Measurements from ENCODE around the gene NKAIN1. TPM values are rescaled to one million over a fixed set of nuclear protein-coding genes. Genes with fewer than 3 reads are reported as not detected.
A peak's percentile ranks its signal among the peaks of the same experiment; 100 is the strongest.

The NKAIN1 gene
- total RNA-seq, 1 experiment from 2014 or later: 36.8 TPM

DNA sequence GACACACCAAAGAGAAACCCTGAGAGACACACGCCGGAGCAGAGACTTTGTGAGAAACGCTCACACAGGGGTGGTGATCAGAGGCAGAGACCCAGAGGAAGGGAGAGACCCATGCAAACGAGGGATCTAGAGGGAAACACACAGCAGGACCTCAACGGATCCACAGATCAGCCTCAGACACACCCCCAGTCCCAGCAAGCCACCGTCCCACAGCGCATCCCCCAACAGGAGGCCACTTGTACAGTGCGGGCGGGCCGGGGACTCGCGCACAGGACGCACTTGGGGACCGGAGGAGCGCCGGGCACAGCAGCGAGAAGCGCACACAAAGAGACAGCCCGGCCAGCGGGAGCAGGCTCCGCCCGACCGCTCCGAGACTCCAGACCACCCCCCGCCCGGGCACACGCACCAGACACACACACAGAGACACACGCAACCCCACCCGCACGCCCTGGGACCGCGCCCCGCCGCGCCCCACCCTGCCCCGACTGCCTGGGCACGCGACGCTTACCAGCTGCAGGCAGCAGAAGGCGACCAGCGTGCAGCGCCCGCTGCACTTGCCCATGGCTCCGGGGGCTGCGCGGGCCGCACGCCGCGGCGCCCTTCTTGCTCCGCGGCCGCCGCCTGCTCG, 587 bp downstream of the NKAIN1 start (continued):
- TF ChIP-seq E2F1 (CRISPR knock-in tag; IDR thresholded peaks at IDR 0.05): no peak
- no peak for TF ChIP-seq TEAD1 (CRISPR knock-in tag; IDR thresholded peaks at IDR 0.05)
- TF ChIP-seq, protein P1, sequence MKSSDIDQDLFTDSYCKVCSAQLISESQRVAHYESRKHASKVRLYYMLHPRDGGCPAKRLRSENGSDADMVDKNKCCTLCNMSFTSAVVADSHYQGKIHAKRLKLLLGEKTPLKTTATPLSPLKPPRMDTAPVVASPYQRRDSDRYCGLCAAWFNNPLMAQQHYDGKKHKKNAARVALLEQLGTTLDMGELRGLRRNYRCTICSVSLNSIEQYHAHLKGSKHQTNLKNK (CRISPR knock-in tag; IDR thresholded peaks at IDR 0.05): no peak
- TF ChIP-seq, protein P2, sequence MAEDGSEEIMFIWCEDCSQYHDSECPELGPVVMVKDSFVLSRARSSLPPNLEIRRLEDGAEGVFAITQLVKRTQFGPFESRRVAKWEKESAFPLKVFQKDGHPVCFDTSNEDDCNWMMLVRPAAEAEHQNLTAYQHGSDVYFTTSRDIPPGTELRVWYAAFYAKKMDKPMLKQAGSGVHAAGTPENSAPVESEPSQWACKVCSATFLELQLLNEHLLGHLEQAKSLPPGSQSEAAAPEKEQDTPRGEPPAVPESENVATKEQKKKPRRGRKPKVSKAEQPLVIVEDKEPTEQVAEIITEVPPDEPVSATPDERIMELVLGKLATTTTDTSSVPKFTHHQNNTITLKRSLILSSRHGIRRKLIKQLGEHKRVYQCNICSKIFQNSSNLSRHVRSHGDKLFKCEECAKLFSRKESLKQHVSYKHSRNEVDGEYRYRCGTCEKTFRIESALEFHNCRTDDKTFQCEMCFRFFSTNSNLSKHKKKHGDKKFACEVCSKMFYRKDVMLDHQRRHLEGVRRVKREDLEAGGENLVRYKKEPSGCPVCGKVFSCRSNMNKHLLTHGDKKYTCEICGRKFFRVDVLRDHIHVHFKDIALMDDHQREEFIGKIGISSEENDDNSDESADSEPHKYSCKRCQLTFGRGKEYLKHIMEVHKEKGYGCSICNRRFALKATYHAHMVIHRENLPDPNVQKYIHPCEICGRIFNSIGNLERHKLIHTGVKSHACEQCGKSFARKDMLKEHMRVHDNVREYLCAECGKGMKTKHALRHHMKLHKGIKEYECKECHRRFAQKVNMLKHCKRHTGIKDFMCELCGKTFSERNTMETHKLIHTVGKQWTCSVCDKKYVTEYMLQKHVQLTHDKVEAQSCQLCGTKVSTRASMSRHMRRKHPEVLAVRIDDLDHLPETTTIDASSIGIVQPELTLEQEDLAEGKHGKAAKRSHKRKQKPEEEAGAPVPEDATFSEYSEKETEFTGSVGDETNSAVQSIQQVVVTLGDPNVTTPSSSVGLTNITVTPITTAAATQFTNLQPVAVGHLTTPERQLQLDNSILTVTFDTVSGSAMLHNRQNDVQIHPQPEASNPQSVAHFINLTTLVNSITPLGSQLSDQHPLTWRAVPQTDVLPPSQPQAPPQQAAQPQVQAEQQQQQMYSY (CRISPR knock-in tag; IDR thresholded peaks at IDR 0.05): no peak
- peak; percentile 72; the same call in 1 of the 2 replicates for TF ChIP-seq ZBTB21 (CRISPR knock-in tag; IDR thresholded peaks at IDR 0.05; ENCODE audit: borderline replicate concordance)
- TF ChIP-seq ZNF423 (CRISPR knock-in tag; IDR thresholded peaks at IDR 0.05): peak; percentile 10; the same call in 1 of the 2 replicates
- TF ChIP-seq NFYB (CRISPR knock-in tag; conservative IDR thresholded peaks at IDR 0.05; ENCODE audit: low read depth): no peak
- TF ChIP-seq TP53 (CRISPR knock-in tag; IDR thresholded peaks at IDR 0.05): 0 out of 2 replicates have a peak, but pooled peaks have one; percentile 56
- TF ChIP-seq RORB (CRISPR knock-in tag; IDR thresholded peaks at IDR 0.05): no peak
- TF ChIP-seq, protein P3, sequence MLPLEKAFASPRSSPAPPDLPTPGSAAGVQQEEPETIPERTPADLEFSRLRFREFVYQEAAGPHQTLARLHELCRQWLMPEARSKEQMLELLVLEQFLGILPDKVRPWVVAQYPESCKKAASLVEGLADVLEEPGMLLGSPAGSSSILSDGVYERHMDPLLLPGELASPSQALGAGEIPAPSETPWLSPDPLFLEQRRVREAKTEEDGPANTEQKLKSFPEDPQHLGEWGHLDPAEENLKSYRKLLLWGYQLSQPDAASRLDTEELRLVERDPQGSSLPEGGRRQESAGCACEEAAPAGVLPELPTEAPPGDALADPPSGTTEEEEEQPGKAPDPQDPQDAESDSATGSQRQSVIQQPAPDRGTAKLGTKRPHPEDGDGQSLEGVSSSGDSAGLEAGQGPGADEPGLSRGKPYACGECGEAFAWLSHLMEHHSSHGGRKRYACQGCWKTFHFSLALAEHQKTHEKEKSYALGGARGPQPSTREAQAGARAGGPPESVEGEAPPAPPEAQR (CRISPR knock-in tag; IDR thresholded peaks at IDR 0.05): no peak
- no peak for TF ChIP-seq SMAD3 (CRISPR knock-in tag; IDR thresholded peaks at IDR 0.05; ENCODE audit: borderline replicate concordance)
- TF ChIP-seq, protein P4, sequence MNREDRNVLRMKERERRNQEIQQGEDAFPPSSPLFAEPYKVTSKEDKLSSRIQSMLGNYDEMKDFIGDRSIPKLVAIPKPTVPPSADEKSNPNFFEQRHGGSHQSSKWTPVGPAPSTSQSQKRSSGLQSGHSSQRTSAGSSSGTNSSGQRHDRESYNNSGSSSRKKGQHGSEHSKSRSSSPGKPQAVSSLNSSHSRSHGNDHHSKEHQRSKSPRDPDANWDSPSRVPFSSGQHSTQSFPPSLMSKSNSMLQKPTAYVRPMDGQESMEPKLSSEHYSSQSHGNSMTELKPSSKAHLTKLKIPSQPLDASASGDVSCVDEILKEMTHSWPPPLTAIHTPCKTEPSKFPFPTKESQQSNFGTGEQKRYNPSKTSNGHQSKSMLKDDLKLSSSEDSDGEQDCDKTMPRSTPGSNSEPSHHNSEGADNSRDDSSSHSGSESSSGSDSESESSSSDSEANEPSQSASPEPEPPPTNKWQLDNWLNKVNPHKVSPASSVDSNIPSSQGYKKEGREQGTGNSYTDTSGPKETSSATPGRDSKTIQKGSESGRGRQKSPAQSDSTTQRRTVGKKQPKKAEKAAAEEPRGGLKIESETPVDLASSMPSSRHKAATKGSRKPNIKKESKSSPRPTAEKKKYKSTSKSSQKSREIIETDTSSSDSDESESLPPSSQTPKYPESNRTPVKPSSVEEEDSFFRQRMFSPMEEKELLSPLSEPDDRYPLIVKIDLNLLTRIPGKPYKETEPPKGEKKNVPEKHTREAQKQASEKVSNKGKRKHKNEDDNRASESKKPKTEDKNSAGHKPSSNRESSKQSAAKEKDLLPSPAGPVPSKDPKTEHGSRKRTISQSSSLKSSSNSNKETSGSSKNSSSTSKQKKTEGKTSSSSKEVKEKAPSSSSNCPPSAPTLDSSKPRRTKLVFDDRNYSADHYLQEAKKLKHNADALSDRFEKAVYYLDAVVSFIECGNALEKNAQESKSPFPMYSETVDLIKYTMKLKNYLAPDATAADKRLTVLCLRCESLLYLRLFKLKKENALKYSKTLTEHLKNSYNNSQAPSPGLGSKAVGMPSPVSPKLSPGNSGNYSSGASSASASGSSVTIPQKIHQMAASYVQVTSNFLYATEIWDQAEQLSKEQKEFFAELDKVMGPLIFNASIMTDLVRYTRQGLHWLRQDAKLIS (CRISPR knock-in tag; IDR thresholded peaks at IDR 0.05; ENCODE audit: borderline replicate concordance): no peak

DNA sequence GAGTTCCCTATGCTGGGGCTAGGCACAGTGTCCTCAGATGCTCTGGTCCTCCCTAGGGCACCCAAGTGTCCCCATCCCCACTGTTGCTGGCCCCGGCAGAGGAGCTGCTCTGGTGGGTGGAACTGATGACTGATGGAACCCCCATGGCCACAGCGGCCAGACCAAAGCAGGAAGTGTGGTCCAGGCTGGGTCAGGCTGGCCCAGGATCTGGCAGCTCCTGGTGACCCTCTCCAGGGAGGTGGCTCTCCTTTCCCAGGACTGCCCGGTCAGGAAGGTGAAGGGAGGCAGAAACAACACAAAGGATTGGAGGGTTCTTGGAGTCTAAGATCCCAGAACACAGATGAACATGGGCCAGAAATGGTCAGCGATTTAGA, 1.1 kb downstream of the NKAIN1 start:
- DNase-seq (ENCODE audit: low spot score) (no peak), ATAC-seq (no peak)
- ChIA-PET POLR2A (interaction anchor here (0.9 kb wide), 1 partner anchor 58 kb away, joined by 3 read pairs; the partner anchor contains the start of genes SNRNP40 and ZCCHC17), CTCF (interaction anchor here (1.2 to 1.6 kb wide), 2 partner anchors 53 to 55 kb away, joined by 5 to 10 read pairs; no protein-coding TSS in a partner anchor)
- peak; percentile 61; the same call in 1 of the 2 replicates for TF ChIP-seq ZNF121 (CRISPR knock-in tag; IDR thresholded peaks at IDR 0.05)
- TF ChIP-seq CBFB (CRISPR knock-in tag; IDR thresholded peaks at IDR 0.05; ENCODE audit: low read depth): no peak
- 0 out of 2 replicates have a peak, but pooled peaks have one; percentile 6 for TF ChIP-seq ETV6 (CRISPR knock-in tag; IDR thresholded peaks at IDR 0.05)
- peak overlapping the region; percentile 75 for H3K4me3 Mint-ChIP-seq
- no peaks in the 10 kb centered on the region for H3K36me3 Mint-ChIP-seq
- no peak overlapping the region for H3K27ac Mint-ChIP-seq
- H3K9me3 Mint-ChIP-seq: no peaks in the 10 kb centered on the region
- peaks cover 25% of the 10 kb centered on the region for H3K4me1 Mint-ChIP-seq
- peaks cover 26% of the 10 kb centered on the region for H3K27me3 Mint-ChIP-seq (ENCODE audit: low read depth)
